Suppressor macrophage (primary cell): ENCODE measurements around the gene GNGT2.
A peak's percentile ranks its signal among the peaks of the same experiment; 100 is the strongest.
"Not testable (repeated sequence)": the region's sequence is repeated elsewhere in the genome, so short reads cannot be mapped to it uniquely, and the experiment has no call there.

Experiments
- DNase-seq, 4 experiments: peaks; one replicate each; pipeline ENCODE4 v3.0.0-alpha.2; 2020 to 2022

The GNGT2 gene

GRCh38 chr17:49203796-49204195, 6.6 kb downstream of the GNGT2 start:
- no peak for DNase-seq

DNA sequence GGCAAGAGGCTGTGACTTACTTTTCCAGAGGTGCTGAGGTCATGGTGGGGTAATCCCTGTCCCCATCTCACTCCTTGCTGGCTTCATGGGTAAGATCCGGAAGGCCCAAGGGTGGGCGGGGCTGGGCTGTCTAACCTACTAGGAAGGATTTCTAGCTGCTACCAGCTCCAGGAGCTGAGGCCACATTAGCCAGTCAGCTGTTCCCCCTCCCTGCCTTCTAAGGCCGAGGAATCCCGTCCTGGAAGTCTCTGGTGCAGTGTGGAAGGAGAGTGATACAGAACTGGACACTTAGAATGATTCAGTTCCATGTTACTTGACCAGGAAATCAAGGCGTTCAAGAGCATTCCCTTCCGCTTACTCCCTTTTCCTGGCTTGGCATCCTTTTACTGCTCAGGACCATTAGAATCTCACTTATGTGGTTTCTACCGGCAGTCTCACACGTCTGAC, 8.9 kb downstream of the GNGT2 start:
- no peak for DNase-seq

GRCh38 chr17:49200423-49201083, 9.8 kb downstream of the GNGT2 start:
- no peak for DNase-seq

DNA sequence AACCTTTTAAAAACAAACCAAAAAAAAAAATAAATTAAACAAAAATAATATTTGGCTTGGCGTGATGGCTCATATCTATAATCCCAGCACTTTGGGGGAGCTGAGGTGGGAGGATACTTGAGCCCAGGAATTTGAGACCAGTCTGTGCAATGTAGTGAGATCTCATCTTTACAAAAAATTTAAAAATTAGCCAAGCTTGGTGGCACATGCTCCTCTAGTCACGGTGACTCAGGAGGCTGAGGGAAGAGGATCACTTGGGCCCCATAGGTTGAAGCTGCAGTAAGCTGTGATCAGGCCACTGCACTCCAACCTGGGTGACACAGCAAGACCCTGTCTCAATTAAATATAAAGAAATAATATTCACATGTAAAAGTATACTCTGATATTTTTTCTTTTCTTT, 12.2 kb downstream of the GNGT2 start:
- DNase-seq: peak; percentile 28 to 65 (median 56)

DNA sequence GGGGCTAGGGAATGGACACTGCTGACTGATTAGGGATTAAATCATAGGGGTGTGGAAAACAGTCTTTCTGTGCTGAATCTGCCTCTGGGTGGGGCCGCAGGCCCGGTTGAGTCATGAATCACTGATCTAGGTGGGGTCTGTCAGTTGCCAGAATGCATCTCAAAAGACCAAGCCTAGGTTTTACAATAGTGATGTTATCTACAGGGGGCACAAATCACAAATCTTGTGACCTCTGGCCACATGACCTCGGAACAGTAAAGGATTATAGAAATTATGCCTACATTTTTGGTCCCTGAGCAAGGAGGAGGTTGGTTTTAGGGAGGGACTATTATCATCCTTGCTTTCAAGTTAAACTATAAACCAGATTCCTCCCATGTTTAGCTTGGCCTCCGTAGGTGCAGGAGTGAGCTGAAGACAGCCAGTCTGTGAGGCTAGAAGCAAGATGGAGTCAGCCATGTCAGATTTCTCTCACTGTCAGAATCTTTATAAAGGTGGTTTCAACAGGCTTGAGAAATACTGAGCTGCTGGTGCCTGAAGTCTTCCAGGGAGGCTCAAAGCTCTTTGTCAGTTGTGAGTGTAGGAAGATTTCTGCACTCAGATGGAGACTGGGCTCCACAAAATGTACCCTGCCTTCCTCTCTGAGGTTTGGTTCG, 12.9 kb downstream of the GNGT2 start:
- no peak for DNase-seq

- peak in 2 of 4 experiments; percentile 44 to 69 for DNase-seq
Measured at GRCh38 chr17:49196520-49196919, 13.9 kb downstream of the GNGT2 start.

DNA sequence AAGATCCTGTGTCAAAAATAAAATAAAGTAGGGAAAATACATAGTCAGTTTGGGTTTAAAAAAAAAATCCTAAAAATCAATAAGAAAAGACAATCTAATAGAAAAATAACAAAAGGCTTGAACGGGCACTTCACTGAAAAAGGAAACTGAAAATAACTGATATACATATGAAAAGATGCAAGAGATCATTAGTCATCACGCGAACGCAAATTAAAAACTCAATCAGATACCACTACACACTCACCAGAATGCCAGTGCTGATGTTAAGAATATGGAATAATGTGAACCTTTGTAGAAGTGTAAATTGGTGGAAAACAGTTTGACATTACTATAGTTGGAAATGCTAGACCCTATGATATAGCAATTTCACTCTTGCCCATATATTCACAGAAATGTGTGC, 14.6 kb downstream of the GNGT2 start:
- no peak for DNase-seq

- DNase-seq: no peak
Measured at GRCh38 chr17:49194297-49194607, 16.1 kb downstream of the GNGT2 start.

DNA sequence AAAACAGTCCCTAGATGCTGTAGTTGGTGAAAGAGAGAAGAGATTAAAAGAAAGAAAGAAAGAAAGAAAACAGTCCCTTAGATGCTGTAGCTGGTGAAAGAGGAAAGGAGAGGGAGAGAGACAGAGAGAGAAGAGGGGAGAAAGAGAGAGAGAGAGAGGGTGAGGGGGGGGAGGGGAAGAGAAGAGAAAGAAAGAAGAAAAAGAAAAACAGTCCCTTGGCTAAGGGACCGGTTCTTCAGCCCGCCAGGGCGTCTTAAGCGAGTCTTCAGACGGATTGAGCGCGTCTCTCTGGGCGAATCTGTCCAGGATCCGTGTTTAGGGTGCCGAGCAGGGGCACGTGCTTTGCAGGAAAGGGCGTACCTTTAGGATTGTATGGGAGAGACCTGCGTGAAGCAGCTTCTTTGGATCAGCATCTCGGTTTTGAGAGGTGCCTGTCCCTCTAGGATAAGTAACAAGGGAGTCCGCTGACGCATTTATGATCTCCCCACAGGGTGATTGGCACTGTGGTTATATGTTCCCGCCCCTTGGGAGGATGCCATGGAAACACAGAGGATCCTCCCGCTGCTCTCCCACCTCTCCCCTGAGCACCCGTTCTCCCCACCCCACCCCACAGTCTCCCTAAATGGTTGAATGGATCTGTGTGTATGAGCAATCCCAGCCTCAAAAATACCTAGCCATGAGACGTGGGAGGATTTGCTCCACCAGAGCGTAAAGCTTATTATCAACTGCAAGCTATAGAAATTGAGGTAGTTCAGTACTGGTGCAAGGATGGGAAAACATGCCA, 16.7 kb downstream of the GNGT2 start:
- peak; percentile 67 to 79 (median 74) for DNase-seq

DNA sequence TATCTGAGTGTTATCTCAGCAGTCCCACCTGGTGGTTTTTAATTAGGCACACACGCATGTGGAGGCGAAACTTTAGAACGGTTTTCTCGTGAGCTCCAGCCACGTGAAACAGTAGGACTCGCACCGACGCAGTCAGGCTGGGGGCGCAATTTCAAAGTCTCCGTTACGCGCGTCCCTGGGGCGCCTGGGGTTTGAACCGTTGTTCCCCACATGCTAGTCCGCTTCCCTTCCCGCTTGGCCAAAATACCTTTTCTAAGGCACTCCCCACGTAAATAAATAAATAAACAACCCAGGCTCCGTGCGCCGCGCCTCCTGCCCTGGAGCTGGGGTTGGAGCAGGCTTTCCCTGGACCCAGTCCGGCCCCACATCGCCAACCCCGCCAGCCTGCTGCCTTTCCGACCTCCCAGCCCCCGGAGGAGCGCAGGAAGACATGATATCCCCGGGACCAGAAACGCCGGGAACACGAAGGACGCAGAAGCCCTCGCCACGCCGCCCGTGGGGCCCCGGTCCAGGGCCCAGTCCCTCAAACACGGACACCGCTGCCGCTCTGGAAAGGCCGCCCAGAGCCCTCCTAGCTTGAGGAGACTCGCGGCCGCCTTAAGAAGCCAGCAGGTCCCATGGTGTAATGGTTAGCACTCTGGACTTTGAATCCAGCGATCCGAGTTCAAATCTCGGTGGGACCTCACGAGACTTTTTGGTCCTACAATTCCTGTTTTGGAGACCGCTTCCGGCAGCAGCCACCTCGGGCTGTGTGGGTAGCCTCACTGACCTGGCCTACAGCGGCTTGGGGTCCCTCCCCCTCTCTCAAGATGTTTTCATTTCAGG, 18.2 kb downstream of the GNGT2 start:
- peak; percentile 91 to 96 (median 91) for DNase-seq

DNA sequence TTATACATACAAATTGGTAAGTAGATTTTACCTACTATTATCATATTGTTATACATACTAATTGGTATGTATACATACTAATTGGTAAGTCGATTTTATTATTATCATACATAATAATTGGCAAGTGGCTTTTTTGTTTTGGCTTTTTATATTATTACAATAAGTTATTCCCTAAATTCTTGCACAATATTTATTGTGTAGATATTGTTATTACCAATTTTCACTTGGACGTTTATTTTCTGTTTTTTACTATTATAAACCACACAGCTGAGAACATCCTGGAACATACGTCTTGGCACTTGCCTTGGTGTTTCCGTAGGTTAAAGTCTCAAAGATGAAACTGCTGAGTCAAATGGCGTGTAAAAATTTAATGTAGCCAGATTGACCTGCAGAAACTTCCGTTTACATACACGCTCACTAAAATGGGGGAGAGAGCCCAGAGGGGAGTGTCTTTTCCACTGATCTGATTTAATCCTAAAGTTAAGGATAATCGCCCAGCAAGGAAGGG, 18.9 kb downstream of the GNGT2 start:
- peak in 2 of 4 experiments; percentile 63 to 71 for DNase-seq

DNA sequence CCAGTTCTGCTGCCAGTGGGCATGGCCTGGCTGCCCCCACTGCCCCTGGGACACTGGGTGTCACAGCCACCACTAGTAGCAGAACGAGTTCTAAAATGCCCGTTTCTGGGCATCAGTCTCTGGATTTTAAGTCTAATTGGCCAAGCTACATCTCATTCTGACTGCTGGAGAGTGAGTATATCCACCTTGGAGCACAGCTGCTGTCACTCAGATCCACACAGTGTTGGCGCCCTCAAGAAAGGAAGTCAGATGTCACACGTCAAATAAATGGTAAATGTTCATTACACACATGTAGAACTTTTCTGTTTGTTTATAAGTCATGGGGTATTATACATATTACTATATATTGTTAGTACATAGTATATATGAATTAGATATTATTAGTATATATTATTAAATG, 19.4 kb downstream of the GNGT2 start:
- DNase-seq: no peak

GRCh38 chr17:49187301-49187700, 23.1 kb downstream of the GNGT2 start:
- DNase-seq: no peak

DNA sequence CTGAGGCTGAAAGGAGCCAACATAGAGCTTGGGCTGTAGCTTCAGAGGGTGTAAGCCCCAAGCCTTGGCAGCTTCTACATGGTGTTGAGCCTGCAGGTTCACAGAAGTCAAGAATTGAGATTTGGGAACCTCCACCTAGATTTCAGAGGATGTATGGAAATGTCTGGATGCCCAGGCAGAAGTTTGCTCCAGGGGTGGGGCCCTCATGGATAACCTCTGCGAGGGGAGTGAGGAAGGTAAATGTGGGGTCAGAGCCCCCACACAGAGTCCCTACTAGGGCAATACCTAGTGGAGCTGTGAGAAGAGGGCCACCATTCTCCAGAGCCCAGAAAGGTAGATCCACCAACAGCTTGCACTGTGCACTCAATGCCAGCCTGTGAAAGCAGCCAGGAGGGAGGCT, 25.0 kb downstream of the GNGT2 start:
- DNase-seq: not testable (repeated sequence)

DNA sequence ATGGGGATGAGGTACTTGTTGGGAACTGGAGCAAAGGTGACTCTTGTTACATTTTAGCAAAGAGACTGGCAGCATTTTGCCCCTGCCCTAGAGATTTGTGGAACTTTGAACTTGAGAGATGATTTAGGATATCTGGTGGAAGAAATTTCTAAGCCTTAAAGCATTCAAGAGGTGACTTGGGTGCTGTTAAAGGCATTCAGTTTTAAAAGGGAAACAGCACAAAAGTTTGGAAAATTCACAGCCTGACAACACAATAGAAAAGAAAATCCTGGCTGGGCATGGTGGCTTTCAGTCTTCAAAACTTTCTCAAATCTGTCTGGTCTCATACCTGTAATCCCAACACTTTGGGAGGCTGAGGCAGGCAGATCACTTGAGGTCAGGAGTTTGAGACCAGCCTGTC, 25.9 kb downstream of the GNGT2 start:
- not testable (repeated sequence) for DNase-seq

DNA sequence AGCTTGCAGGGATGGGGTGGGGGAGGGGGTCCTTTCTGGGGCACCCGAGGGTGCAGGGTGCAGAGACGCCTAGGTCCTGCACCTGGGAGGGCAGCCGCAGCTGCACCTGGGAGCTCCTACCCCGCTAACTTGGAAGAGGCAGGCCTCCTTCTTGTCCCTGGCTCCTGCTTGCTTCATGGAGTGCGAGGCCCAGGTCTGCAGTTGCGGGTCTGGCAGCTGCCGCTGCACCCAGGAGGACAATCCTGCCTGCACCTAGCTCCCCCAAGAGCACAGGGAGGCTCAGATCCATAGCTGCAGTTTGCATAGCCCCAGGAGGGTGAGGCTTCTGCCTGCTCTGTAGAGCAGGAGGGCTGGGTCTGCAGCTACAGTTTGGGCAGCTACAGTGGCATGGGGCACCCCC, 26.6 kb downstream of the GNGT2 start:
- no peak for DNase-seq

- no peak for DNase-seq
Measured at GRCh38 chr17:49183341-49183740, 27.0 kb downstream of the GNGT2 start.

GRCh38 chr17:49180998-49181635, 29.3 kb downstream of the GNGT2 start:
- DNase-seq: no peak

DNA sequence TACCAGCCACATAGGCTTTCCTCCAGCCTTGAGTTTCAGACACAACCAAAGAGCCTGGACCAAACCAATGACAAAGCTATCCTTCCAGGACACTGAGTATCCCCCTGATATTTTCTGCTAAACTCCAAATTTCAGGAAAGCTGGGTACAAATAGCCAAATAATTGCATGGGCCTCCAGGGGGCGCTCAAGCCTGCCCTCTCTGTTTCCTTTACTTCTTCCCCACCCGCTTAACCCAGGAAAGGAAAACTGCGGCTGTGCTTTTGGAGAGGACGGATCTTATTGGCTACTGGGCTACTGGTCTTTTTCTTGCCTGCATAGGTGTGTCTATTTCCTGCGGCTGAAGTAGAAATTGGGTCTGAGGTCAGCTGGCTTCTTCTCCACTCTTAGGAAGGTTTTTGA, 30.1 kb downstream of the GNGT2 start:
- peak; percentile 77 to 91 (median 86) for DNase-seq

DNA sequence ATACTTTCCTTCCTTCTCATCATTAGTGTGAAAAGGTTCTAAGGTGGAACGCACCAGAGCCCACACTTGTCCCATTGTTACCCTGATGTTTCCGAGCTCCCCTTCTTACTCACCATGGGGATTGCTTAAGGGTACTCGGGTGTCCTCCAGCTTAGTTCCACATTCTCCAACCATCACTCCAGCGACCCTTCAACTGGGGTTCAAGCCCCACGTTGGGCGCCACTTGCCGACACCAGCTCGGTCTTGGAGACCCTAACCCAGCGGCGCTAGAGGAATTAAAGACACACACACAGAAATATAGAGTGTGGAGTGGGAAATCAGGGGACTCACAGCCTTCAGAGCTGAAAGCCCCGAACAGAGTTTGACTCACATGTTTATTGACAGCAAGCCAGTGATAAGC, 34.4 kb downstream of the GNGT2 start:
- DNase-seq: not testable (repeated sequence)

DNA sequence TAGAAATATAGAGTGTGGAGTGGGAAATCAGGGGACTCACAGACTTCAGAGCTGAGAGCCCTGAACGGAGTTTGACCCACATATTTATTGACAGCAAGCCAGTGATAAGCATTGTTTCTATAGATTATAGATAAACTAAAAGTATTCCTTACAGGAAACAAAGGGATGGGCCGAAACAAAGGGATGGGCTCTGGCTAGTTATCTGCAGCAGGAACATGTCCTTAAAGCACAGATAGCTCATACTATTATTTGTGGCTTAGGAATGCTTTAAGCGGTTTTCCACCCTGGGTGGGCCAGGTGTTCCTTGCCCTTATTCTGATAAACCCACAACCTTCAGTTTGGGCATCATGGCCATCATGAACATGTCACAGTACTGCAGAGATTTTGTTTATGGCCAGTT, 39.7 kb downstream of the GNGT2 start:
- not testable (repeated sequence) for DNase-seq

DNA sequence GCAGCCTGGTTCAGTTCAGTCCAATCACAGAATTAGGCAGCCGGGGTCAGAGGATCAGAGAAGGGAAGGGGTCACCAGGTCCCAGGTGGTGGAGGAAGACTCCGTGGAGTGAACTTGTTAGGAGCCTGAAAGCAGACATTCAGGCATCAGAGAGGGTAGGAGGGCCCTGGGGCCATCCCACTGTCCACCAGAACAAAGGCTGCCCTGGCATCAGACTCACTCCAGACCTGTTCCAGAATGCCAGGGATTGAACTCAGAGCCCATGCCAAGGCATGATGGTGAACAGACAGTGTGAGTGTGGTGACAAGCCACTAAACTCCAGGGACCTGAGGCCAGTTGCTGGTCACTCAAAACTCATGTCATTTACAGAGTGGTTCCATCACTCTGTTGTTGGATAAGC, 40.2 kb downstream of the GNGT2 start:
- DNase-seq: no peak
